Vagina (tissue), 2 donors: ENCODE results near the gene PCDHB5. TPM values are rescaled to one million over a fixed set of nuclear protein-coding genes. Genes with fewer than 3 reads are reported as not detected.
"Not testable (repeated sequence)": the region's sequence is repeated elsewhere in the genome, so short reads cannot be mapped to it uniquely, and the experiment has no call there.

Experiments
- DNase-seq, 2 donors: peaks; one replicate each; pipeline ENCODE4 v3.0.0-alpha.2; 2017; ENCODE audit errors: extremely low spot score in 2 of 2
- H3K27ac ChIP-seq: fragments of 200-600 bp; sonication (generic); one replicate; pipeline ENCODE4 v1.5.1; 2019
- H3K27me3 ChIP-seq: fragments of 200-600 bp; sonication (generic); one replicate; pipeline ENCODE4 v1.5.1; 2019
- H3K36me3 ChIP-seq, 2 donors: fragments of 200-600 bp; sonication (generic); one replicate each; pipeline ENCODE4 v1.5.1; 2017 to 2019
- H3K4me1 ChIP-seq: fragments of 200-600 bp; sonication (generic); one replicate; pipeline ENCODE4 v1.5.1; 2019
- H3K4me3 ChIP-seq, 2 donors: fragments of 200-600 bp; sonication (generic); 1 replicate in 1 of 2; 2 replicates in 1 of 2; pipeline ENCODE4 v1.5.1; 2016 to 2019
- H3K9me3 ChIP-seq: fragments of 200-600 bp; sonication (generic); one replicate; pipeline ENCODE4 v1.5.1; 2019
- CTCF ChIP-seq, 3 experiments: fragments of 450-650 bp in 2 of 3; fragments of 200-600 bp in 1 of 3; sonication (generic) in 1 of 3; IDR thresholded peaks; one replicate each; pipeline ENCODE4 v1.5.1; 2017 to 2019; ENCODE audit warnings: antibody characterized with exemption in 3 of 3, mild to moderate bottlenecking in 2 of 3, moderate library complexity in 2 of 3
- POLR2A ChIP-seq, 2 donors: fragments of 450-650 bp; IDR thresholded peaks; one replicate each; pipeline ENCODE4 v1.6.1; 2017; ENCODE audit warnings: antibody characterized with exemption in 2 of 2, mild to moderate bottlenecking in 2 of 2, moderate library complexity in 2 of 2
- POLR2AphosphoS5 ChIP-seq, 2 donors: sonication (generic); formaldehyde crosslinking; IDR thresholded peaks; one replicate each; pipeline ENCODE4 v1.9.0; 2017; ENCODE audit warnings: antibody characterized with exemption in 2 of 2, mild to moderate bottlenecking in 2 of 2, low read depth in 1 of 2; ENCODE audit not compliant: insufficient read depth in 1 of 2
- intact Hi-C: fragments of 100-400 bp; cut with DNase I; formaldehyde crosslinking; loops from one replicate; pipeline ENCODE4 v1.15.1; 2023
- total RNA-seq: library from RNA; depleted of rRNA; stranded (reverse); fragments of >200 nt; gene quantifications from one replicate; pipeline ENCODE4 v1.2.3, GENCODE V29; 2016

The PCDHB5 gene
- total RNA-seq, result 2.9 TPM

GRCh38 chr5:141135030-141135717, at the start of gene PCDHB5:
Gene PCDHB5, plus strand, starts transcription at chr5:141135206. Its CDS starts 229 bp downstream, at chr5:141135435.
- H3K9me3 ChIP-seq, result peaks cover 8% of the 10 kb centered on the region
- no peaks in the 10 kb centered on the region for H3K36me3 ChIP-seq
- DNase-seq, result no peak
- intact Hi-C loops, result no loop called here
- TF ChIP-seq CTCF (IDR thresholded peaks at IDR 0.05) (no peak), POLR2AphosphoS5 (IDR thresholded peaks at IDR 0.05; ENCODE audit: insufficient read depth in 1 of 2, low read depth in 1 of 2) (no peak), POLR2A (IDR thresholded peaks at IDR 0.05) (no peak)
- no peaks in the 10 kb centered on the region for H3K27me3 ChIP-seq
- H3K4me3 ChIP-seq, result peak within 1 kb of the TSS; percentile 21 to 26
- H3K27ac ChIP-seq, result no peak within 1 kb of the TSS
- H3K4me1 ChIP-seq, result no peaks in the 10 kb centered on the region

GRCh38 chr5:141094481-141095262, 40.3 kb upstream of the PCDHB5 start, which contains the start of gene PCDHB2:
Gene PCDHB2, plus strand, starts transcription at chr5:141094615. Its CDS starts 176 bp downstream, at chr5:141094791.
- H3K4me3 ChIP-seq, result peak within 1 kb of the TSS; percentile 1 to 22
- H3K9me3 ChIP-seq, result peaks cover 3% of the 10 kb centered on the region
- H3K27ac ChIP-seq, result no peak within 1 kb of the TSS
- H3K4me1 ChIP-seq, result no peaks in the 10 kb centered on the region
- no peak for DNase-seq
- no peaks in the 10 kb centered on the region for H3K27me3 ChIP-seq
- no peak for TF ChIP-seq POLR2A (IDR thresholded peaks at IDR 0.05)
- no peak for TF ChIP-seq CTCF (IDR thresholded peaks at IDR 0.05)
- TF ChIP-seq POLR2AphosphoS5 (IDR thresholded peaks at IDR 0.05; ENCODE audit: insufficient read depth in 1 of 2, low read depth in 1 of 2), result no peak
- intact Hi-C loops, result no loop called here
- H3K36me3 ChIP-seq, result no peaks in the 10 kb centered on the region

- no peaks in the 10 kb centered on the region for H3K4me1 ChIP-seq
- no peaks in the 10 kb centered on the region for H3K27me3 ChIP-seq
- intact Hi-C loops, result no loop called here
- DNase-seq, result no peak
- H3K27ac ChIP-seq, result no peak overlapping the region
- H3K4me3 ChIP-seq, result peak overlapping the region; percentile 1 to 22
- H3K9me3 ChIP-seq, result peaks cover 1% of the 10 kb centered on the region
- H3K36me3 ChIP-seq, result no peaks in the 10 kb centered on the region
- no peak for TF ChIP-seq POLR2AphosphoS5 (IDR thresholded peaks at IDR 0.05; ENCODE audit: insufficient read depth in 1 of 2, low read depth in 1 of 2)
- TF ChIP-seq POLR2A (IDR thresholded peaks at IDR 0.05), result no peak
- no peak for TF ChIP-seq CTCF (IDR thresholded peaks at IDR 0.05)
These were observed 39.8 kb upstream of the PCDHB5 start for GRCh38 chr5:141095263-141095641.

DNA sequence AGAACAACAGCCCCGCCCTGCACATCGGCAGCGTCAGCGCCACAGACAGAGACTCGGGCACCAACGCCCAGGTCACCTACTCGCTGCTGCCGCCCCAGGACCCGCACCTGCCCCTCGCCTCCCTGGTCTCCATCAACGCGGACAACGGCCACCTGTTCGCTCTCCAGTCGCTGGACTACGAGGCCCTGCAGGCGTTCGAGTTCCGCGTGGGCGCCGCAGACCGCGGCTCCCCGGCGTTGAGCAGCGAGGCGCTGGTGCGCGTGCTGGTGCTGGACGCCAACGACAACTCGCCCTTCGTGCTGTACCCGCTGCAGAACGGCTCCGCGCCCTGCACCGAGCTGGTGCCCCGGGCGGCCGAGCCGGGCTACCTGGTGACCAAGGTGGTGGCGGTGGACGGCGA, 38.8 kb upstream of the PCDHB5 start:
- H3K27ac ChIP-seq, H3K36me3 ChIP-seq, H3K4me3 ChIP-seq, H3K9me3 ChIP-seq, intact Hi-C loops, DNase-seq, H3K4me1 ChIP-seq, H3K27me3 ChIP-seq: not testable (repeated sequence)

DNA sequence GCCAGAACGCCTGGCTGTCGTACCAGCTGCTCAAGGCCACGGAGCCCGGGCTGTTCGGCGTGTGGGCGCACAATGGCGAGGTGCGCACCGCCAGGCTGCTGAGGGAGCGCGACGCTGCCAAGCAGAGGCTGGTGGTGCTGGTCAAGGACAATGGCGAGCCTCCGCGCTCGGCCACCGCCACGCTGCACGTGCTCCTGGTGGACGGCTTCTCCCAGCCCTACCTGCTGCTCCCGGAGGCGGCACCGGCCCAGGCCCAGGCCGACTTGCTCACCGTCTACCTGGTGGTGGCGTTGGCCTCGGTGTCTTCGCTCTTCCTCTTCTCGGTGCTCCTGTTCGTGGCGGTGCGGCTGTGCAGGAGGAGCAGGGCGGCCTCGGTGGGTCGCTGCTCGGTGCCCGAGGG, 38.4 kb upstream of the PCDHB5 start:
- DNase-seq, intact Hi-C loops, H3K27ac ChIP-seq, H3K9me3 ChIP-seq, H3K4me1 ChIP-seq, H3K36me3 ChIP-seq, H3K27me3 ChIP-seq, H3K4me3 ChIP-seq: not testable (repeated sequence)

DNA sequence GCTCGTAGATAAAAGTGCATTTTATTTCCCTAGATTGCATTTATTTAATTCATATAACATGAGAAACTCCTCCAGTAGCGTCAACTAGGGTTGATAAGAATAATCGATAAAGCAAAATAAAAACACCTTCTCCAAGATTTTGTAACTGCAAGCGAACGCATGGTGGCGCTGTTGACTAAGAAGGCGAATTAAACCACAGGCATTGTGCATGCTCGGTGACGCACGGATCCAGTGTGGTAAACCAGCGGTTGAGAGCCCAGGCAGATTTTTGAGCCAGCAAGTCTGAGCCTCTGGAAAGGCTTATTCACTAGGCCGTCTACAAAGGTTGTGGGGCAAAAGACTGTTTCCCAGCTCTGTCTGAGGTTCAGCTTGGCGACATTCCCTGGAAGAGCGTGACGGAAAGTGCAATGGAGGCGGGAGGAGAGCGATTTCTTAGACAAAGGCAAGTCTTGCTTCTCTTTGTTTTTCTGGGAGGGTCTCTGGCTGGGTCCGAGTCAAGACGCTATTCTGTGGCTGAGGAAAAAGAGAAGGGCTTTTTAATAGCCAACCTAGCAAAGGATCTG, 34.7 kb upstream of the PCDHB5 start, which contains the start of gene PCDHB3:
TSS of gene PCDHB3 (plus strand) at position 231 of the 563 bp plus-strand sequence. CDS start at position 408, 177 bp downstream.
- Histone ChIP-seq H3K4me1 (no peaks in the 10 kb centered on the region), H3K27ac (no peak within 1 kb of the TSS), H3K36me3 (no peaks in the 10 kb centered on the region), H3K4me3 (peak within 1 kb of the TSS; percentile 14 to 28), H3K9me3 (peaks cover 8% of the 10 kb centered on the region), H3K27me3 (no peaks in the 10 kb centered on the region)
- TF ChIP-seq POLR2AphosphoS5 (IDR thresholded peaks at IDR 0.05; ENCODE audit: insufficient read depth in 1 of 2, low read depth in 1 of 2) (no peak), CTCF (IDR thresholded peaks at IDR 0.05) (no peak)
- intact Hi-C loops, result no loop called here
- DNase-seq, result no peak
